T-cell (primary cell): Measurements from ENCODE around the gene NCAPG2. TPM values are rescaled to one million over a fixed set of nuclear protein-coding genes. Genes with fewer than 3 reads are reported as not detected.
A peak's percentile ranks its signal among the peaks of the same experiment; 100 is the strongest.

ENCODE experiments used
- ATAC-seq, 4 experiments: fragments of 200-7000 bp in 3 of 4; fragments of 150-1000 bp in 1 of 4; cut with Tn5 transposase; replicated peaks in 1 of 4; 1 replicate in 3 of 4; 2 replicates in 1 of 4; pipeline ENCODE4 v1.10.0; 2021; ENCODE audit warnings: moderate library complexity in 3 of 4, mild to moderate bottlenecking in 2 of 4, moderate number of reproducible peaks in 1 of 4
- CTCF ChIA-PET, 2 donors: fragments of 300-600 bp; sonication (Branson Sonifier 250); formaldehyde crosslinking; loops; one replicate each; lab custom pipeline; 2022; ENCODE audit warnings: antibody characterized with exemption in 2 of 2; lab: Charles Lee
- POLR2A ChIA-PET, 2 donors: fragments of 300-600 bp; sonication (Branson Sonifier 250); formaldehyde crosslinking; loops; one replicate each; lab custom pipeline; 2022; ENCODE audit warnings: antibody characterized with exemption in 2 of 2; lab: Charles Lee
- DNase-seq, 35 experiments: peaks; one replicate each; pipeline versions ENCODE4 v3.0.0 to v3.0.0-alpha.2; 2013 to 2023
- H3K27ac ChIP-seq: one replicate; pipeline ENCODE4 v1.5.1; 2013; ENCODE audit warnings: low read length
- H3K27me3 ChIP-seq, 2 experiments: replicated peaks in 1 of 2; 1 replicate in 1 of 2; 2 replicates in 1 of 2; pipeline versions ENCODE4 v1.6.1 to v1.7.0; 2013; ENCODE audit warnings: low read length in 1 of 2, mixed read lengths in 1 of 2; ENCODE audit not compliant: control insufficient read depth in 2 of 2, insufficient read depth in 2 of 2; ENCODE audit errors: extremely low read depth in 1 of 2
- H3K36me3 ChIP-seq, 2 donors: 1 replicate in 1 of 2; 2 replicates in 1 of 2; pipeline versions ENCODE4 v1.6.1 to v1.7.0; 2013; ENCODE audit warnings: low read length in 1 of 2; ENCODE audit not compliant: control insufficient read depth in 2 of 2, insufficient read depth in 1 of 2; ENCODE audit errors: extremely low read depth in 1 of 2
- H3K4me1 ChIP-seq, 2 experiments: 1 replicate in 1 of 2; 2 replicates in 1 of 2; pipeline versions ENCODE4 v1.6.1 to v1.7.0; 2013; ENCODE audit warnings: low read length in 2 of 2, mixed read lengths in 1 of 2; ENCODE audit not compliant: insufficient read depth in 2 of 2, control insufficient read depth in 1 of 2; ENCODE audit errors: extremely low read depth in 1 of 2
- H3K4me3 ChIP-seq, 2 donors: 1 replicate in 1 of 2; 2 replicates in 1 of 2; pipeline versions ENCODE4 v1.5.1 to v1.7.0; 2013; ENCODE audit warnings: mild to moderate bottlenecking in 2 of 2, low read length in 1 of 2, moderate library complexity in 1 of 2; ENCODE audit not compliant: control insufficient read depth in 1 of 2; ENCODE audit errors: extremely low read depth in 1 of 2
- H3K9me3 ChIP-seq: 2 replicates; pipeline ENCODE4 v1.7.0; 2013
- H3K27ac Mint-ChIP-seq, 2 donors: one replicate each; pipeline ENCODE4 v1.8.0; 2020 to 2021; ENCODE audit warnings: mild to moderate bottlenecking in 2 of 2, mixed read lengths in 2 of 2
- H3K27me3 Mint-ChIP-seq, 2 donors: one replicate each; pipeline ENCODE4 v1.8.0; 2021 to 2022; ENCODE audit warnings: mixed read lengths in 2 of 2
- H3K36me3 Mint-ChIP-seq: one replicate; pipeline ENCODE4 v1.8.0; 2021; ENCODE audit warnings: mixed read lengths
- H3K4me1 Mint-ChIP-seq, 3 donors: one replicate each; pipeline ENCODE4 v1.8.0; 2020 to 2022; ENCODE audit warnings: mixed read lengths in 3 of 3, mild to moderate bottlenecking in 1 of 3
- H3K4me3 Mint-ChIP-seq, 3 donors: one replicate each; pipeline ENCODE4 v1.8.0; 2020 to 2022; ENCODE audit warnings: mild to moderate bottlenecking in 3 of 3, mixed read lengths in 3 of 3, moderate library complexity in 3 of 3
- H3K9me3 Mint-ChIP-seq, 3 donors: one replicate each; pipeline ENCODE4 v1.8.0; 2020 to 2022; ENCODE audit warnings: mixed read lengths in 3 of 3
- WGBS: methylation state at CpG from one replicate; pipeline ENCODE4 v1.1.5; 2013; ENCODE audit warnings: missing lambda C conversion rate; ENCODE audit not compliant: insufficient coverage; 5-methylcytosine and 5-hydroxymethylcytosine counted together
- total RNA-seq, 35 experiments: library from RNA in 6 of 35; stranded (reverse) in 6 of 35; fragments of 120-200 nt in 1 of 35; gene quantifications; one replicate each; pipeline versions ENCODE4 v1.2.1 to v1.2.4 and lab custom pipeline; 2013 to 2026

NCAPG2 gene
- total RNA-seq, 5 donors from 2014 or later (not counting 1 experiment from before 2014, with no cell fraction given) = 6.2 to 14.7 (median 11.9) TPM

- no peaks in the 10 kb centered on the region for H3K27me3 ChIP-seq
- Mint-ChIP-seq H3K27me3 (no peaks in the 10 kb centered on the region), H3K27ac (peak overlapping the region; percentile 87 to 89), H3K9me3 (no peaks in the 10 kb centered on the region), H3K4me3 (peak overlapping the region; percentile 9 to 55 (median 40)), H3K4me1 (peaks cover 0 to 14% (median 6%) of the 10 kb centered on the region in 3 donors), H3K36me3 (peaks cover 21% of the 10 kb centered on the region)
- no peaks in the 10 kb centered on the region for H3K9me3 ChIP-seq
- ATAC-seq (peak in 3 of 4 experiments; percentile 20 to 37 (median 22)), DNase-seq (no peak)
- peaks cover 0 to 9% of the 10 kb centered on the region in 2 experiments for H3K4me1 ChIP-seq
- H3K36me3 ChIP-seq = peaks cover 0 to 3% of the 10 kb centered on the region in 2 donors
- ChIA-PET POLR2A (no interaction called here), CTCF (no interaction called here)
- H3K27ac ChIP-seq = peak overlapping the region; percentile 65
- H3K4me3 ChIP-seq = peak overlapping the region in 1 of 2 donors; percentile 30
- WGBS = 70% methylated on average over 1 of the region's 2 CpGs
These were observed 41.2 kb downstream of the NCAPG2 start for GRCh38 chr7:158663428-158663741.

GRCh38 chr7:158662610-158663427 is 41.8 kb downstream of the NCAPG2 start:
- Mint-ChIP-seq H3K9me3 (no peaks in the 10 kb centered on the region), H3K4me3 (peak overlapping the region; percentile 9 to 55 (median 40)), H3K27ac (peak overlapping the region; percentile 87 to 89), H3K36me3 (peaks cover 23% of the 10 kb centered on the region), H3K27me3 (no peaks in the 10 kb centered on the region), H3K4me1 (peaks cover 0 to 14% (median 6%) of the 10 kb centered on the region in 3 donors)
- DNase-seq (peak in 5 of 35 experiments; percentile 6 to 28 (median 21)), ATAC-seq (peak; percentile 42 to 86 (median 76))
- POLR2A ChIA-PET = no interaction called here
- H3K27me3 ChIP-seq = no peaks in the 10 kb centered on the region
- no peaks in the 10 kb centered on the region for H3K9me3 ChIP-seq
- peaks cover 0 to 7% of the 10 kb centered on the region in 2 experiments for H3K4me1 ChIP-seq
- H3K36me3 ChIP-seq = peaks cover 0 to 3% of the 10 kb centered on the region in 2 donors
- H3K27ac ChIP-seq = peak overlapping the region; percentile 65
- 83% methylated on average over 5 of the region's 14 CpGs for WGBS
- H3K4me3 ChIP-seq = peak overlapping the region in 1 of 2 donors; percentile 30
- CTCF ChIA-PET = no interaction called here

DNA sequence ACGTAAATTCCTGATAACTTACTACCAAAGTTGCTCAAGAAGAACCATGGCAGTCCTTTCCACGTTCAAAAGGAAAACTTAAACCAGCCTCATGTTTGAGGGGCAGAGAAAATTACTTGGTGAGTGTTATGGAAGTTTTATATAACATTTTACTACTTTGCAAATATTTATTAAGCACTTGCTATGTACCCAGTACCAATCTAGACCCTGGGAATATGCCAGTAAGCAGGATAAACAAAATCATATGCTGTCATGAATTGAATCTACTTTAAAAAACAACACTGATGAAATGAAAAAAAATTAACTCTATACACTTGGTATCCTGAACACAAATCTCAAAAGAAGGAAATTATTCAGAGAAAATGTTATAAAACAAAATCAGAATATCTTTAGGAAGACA is 46.1 kb downstream of the NCAPG2 start:
- no peak for ATAC-seq
- Mint-ChIP-seq H3K4me1 (peaks cover 0 to 23% (median 13%) of the 10 kb centered on the region in 3 donors), H3K9me3 (no peaks in the 10 kb centered on the region), H3K4me3 (no peak overlapping the region), H3K36me3 (peaks cover 39% of the 10 kb centered on the region), H3K27me3 (no peaks in the 10 kb centered on the region), H3K27ac (no peak overlapping the region)
- WGBS = no CpG with 5 or more reads among the region's 2 CpGs
- H3K4me1 ChIP-seq = peaks cover 0 to 18% of the 10 kb centered on the region in 2 experiments
- no peak overlapping the region for H3K27ac ChIP-seq
- peaks cover 6 to 8% of the 10 kb centered on the region in 2 donors for H3K36me3 ChIP-seq
- CTCF ChIA-PET = no interaction called here
- POLR2A ChIA-PET = no interaction called here
- H3K4me3 ChIP-seq = no peak overlapping the region
- H3K27me3 ChIP-seq = no peaks in the 10 kb centered on the region
- DNase-seq = no peak
- no peaks in the 10 kb centered on the region for H3K9me3 ChIP-seq

DNA sequence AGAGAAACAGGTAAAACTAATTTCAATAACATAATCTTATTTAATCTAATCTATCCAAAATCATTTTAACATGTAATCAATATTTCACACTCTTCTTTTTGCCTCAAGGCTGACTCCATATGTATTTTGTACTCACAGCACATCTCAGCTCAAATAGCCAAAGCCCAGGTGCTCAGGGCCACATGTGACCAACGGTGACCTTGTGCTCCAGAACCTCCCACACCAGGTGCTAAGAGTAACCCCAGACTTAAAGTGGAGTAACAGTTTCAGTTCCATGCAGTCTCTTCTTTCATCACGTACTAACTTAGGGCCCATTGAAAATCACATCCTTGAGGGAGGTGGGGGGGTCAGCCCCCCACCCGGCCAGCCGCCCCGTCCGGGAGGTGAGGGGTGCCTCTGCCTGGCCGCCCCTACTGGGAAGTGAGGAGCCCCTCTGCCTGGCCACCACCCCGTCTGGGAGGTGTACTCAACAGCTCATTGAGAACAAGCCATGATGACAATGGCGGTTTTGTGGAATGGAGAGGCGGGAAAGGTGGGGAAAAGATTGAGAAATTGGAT is 47.3 kb downstream of the NCAPG2 start:
- DNase-seq (no peak), ATAC-seq (no peak)
- Mint-ChIP-seq H3K27ac (no peak overlapping the region), H3K4me1 (peaks cover 0 to 13% (median 6%) of the 10 kb centered on the region in 3 donors), H3K27me3 (no peaks in the 10 kb centered on the region), H3K4me3 (no peak overlapping the region), H3K9me3 (no peaks in the 10 kb centered on the region), H3K36me3 (peaks cover 30% of the 10 kb centered on the region)
- Histone ChIP-seq H3K4me1 (peaks cover 0 to 12% of the 10 kb centered on the region in 2 experiments), H3K9me3 (no peaks in the 10 kb centered on the region), H3K27me3 (no peaks in the 10 kb centered on the region), H3K27ac (no peak overlapping the region), H3K4me3 (no peak overlapping the region), H3K36me3 (peaks cover 3 to 8% of the 10 kb centered on the region in 2 donors)
- CTCF ChIA-PET = no interaction called here
- 67% methylated on average over 3 of the region's 10 CpGs for WGBS
- POLR2A ChIA-PET = no interaction called here

- no peaks in the 10 kb centered on the region for H3K9me3 Mint-ChIP-seq
- H3K36me3 Mint-ChIP-seq = peaks cover 37% of the 10 kb centered on the region
- ATAC-seq (peak; percentile 40 to 73 (median 68)), DNase-seq (peak in 1 of 35 experiments; percentile 30)
- ChIA-PET POLR2A (interaction anchor here in 1 of 2 donors (0.5 kb wide), 1 partner anchor 167 kb away, joined by 3 read pairs; no protein-coding TSS in a partner anchor), CTCF (no interaction called here)
- 19% methylated on average over 4 of the region's 7 CpGs for WGBS
- peak overlapping the region; percentile 41 for H3K27ac ChIP-seq
- H3K27me3 Mint-ChIP-seq = no peaks in the 10 kb centered on the region
- peaks cover 3 to 8% of the 10 kb centered on the region in 2 donors for H3K36me3 ChIP-seq
- H3K4me1 ChIP-seq = peaks cover 0 to 12% of the 10 kb centered on the region in 2 experiments
- H3K4me3 ChIP-seq = no peak overlapping the region
- H3K9me3 ChIP-seq = no peaks in the 10 kb centered on the region
- no peaks in the 10 kb centered on the region for H3K27me3 ChIP-seq
- peak overlapping the region; percentile 53 to 65 for H3K27ac Mint-ChIP-seq
- H3K4me1 Mint-ChIP-seq = peaks cover 0 to 13% (median 6%) of the 10 kb centered on the region in 3 donors
- H3K4me3 Mint-ChIP-seq = no peak overlapping the region
These were observed 48.6 kb downstream of the NCAPG2 start for GRCh38 chr7:158655931-158656441.

DNA sequence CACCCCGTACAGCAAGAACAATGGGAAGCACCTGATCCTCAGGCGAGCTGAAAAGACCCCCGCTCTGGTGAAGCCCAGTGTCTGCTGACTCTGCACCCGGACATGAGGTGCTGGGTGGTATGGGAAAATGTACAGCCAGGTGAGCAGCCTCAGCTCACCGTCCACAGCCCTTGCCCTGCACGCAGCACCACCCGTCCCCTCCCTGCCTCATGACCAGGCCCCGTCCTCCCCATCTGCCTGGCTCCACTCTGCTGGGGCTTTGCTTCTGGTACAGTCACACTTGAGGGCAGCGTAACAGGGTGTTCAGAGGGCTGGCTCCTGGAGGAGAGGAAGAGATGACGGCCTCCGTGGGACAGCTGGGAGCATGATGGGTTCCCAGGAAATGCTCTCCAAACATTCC is 49.1 kb downstream of the NCAPG2 start:
- Histone ChIP-seq H3K27ac (no peak overlapping the region), H3K27me3 (no peaks in the 10 kb centered on the region), H3K4me3 (no peak overlapping the region), H3K9me3 (no peaks in the 10 kb centered on the region), H3K36me3 (peaks cover 3 to 10% of the 10 kb centered on the region in 2 donors), H3K4me1 (peaks cover 0 to 12% of the 10 kb centered on the region in 2 experiments)
- WGBS = 95% methylated on average over 8 of the region's 11 CpGs
- CTCF ChIA-PET = no interaction called here
- DNase-seq = no peak
- H3K36me3 Mint-ChIP-seq = peaks cover 36% of the 10 kb centered on the region
- no peak for ATAC-seq
- no peaks in the 10 kb centered on the region for H3K27me3 Mint-ChIP-seq
- no peak overlapping the region for H3K4me3 Mint-ChIP-seq
- POLR2A ChIA-PET = no interaction called here
- no peak overlapping the region for H3K27ac Mint-ChIP-seq
- H3K4me1 Mint-ChIP-seq = peaks cover 0 to 13% (median 6%) of the 10 kb centered on the region in 3 donors
- no peaks in the 10 kb centered on the region for H3K9me3 Mint-ChIP-seq
